22Rv1 (cell line): ENCODE results near the gene SIAH3.

Experiments
- CTCF ChIP-seq: fragments of 450-650 bp; IDR thresholded peaks from 2 replicates; pipeline ENCODE4 v1.5.1; 2017; ENCODE audit warnings: mild to moderate bottlenecking
- ZFX ChIP-seq: fragments of 450-650 bp; IDR thresholded peaks from 2 replicates; pipeline ENCODE4 v1.6.1; 2017; ENCODE audit warnings: antibody characterized with exemption, borderline replicate concordance

GRCh38 chr13:45783346-45784043, 68.1 kb downstream of the SIAH3 start:
- no peak for TF ChIP-seq CTCF
- no peak for TF ChIP-seq ZFX
